ENCODE results near the gene OAT.
"Not testable (repeated sequence)": the region's sequence is repeated elsewhere in the genome, so short reads cannot be mapped to it uniquely, and the experiment has no call there.

The OAT gene

GRCh38 chr10:124375691-124376090 lies 43.0 kb downstream of the OAT start:
- DNase-seq: no peak

DNA sequence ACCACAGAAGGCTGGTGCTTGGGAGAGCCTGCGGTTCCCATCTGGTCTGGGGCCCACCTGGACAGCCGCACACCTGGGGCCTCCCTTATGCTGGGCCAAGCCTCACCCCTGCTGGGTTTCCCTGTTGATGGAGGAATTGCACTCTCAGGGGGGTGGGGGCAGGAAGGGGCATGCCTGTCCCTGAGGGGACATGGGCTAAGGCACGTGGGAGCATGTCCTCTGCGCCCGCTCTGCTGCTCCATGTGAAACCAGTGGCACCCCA lies 43.4 kb downstream of the OAT start:
- DNase-seq: no peak

- no peak for DNase-seq
Observed at GRCh38 chr10:124374535-124375352, 44.0 kb downstream of the OAT start.

DNA sequence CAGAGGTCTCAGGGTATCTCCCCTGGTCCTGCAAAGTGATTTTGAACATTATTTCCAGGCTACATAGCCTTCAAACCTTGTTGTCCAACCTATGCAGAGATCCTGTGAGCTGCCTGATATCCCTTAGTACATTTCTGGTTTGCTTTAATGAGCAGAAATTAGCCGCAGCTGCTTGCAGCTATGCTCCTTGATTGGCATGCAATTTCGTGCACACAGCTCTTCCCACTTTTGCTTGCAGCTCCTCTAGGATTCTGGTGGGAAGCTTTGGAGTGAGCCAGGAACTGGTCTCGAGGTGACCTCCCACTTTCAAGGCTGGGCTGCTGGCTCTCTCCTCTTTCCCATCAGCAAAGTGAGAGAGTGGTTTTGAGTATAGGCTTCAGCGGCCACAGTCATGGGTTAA lies 45.8 kb downstream of the OAT start:
- DNase-seq: no peak

- DNase-seq: no peak
Observed at GRCh38 chr10:124370426-124370825, 48.3 kb downstream of the OAT start.

- DNase-seq: no peak
Observed at GRCh38 chr10:124369986-124370385, 48.7 kb downstream of the OAT start.

DNA sequence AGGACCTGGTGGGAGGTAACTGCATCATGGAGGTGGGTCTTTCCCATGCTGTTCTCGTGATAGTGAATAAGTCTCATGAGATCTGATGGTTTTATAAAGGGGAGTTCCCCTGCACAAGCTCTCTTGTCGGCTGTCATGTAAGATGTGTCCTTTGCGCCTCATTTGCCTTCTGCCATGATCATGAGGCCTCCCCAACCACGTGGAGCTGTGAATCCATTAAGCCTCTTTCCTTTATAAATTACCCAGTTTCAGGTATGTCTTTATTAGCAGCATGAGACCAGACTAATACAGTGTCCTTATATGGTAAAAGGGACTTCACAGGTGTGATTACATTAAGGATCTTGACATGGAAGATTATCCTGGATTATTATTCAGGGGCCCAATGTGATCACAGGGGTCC lies 49.2 kb downstream of the OAT start:
- not testable (repeated sequence) for DNase-seq

DNA sequence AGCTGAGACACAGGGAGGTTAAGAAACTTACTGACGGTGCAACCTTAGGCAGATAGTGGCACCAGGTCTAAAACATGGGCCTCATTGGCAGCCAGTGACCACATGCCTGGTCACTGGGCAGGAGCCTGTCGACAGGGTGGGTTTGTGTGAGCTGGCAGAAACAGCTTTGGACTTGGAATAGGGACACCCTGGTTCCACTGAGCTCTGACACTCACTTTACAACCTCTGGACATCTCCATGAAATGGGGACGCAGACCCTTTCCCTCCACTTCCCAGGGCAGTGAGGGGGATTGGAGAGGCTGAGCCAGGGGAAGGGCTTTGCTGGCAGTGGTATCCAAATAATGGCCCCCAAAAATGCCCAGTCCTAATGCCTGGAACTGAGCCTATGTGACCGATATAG lies 49.7 kb downstream of the OAT start:
- no peak for DNase-seq

GRCh38 chr10:124367936-124368335 lies 50.8 kb downstream of the OAT start:
- DNase-seq: no peak

- no peak for DNase-seq
Observed at GRCh38 chr10:124367414-124367813, 51.3 kb downstream of the OAT start.

GRCh38 chr10:124366825-124367224 lies 51.9 kb downstream of the OAT start:
- DNase-seq: no peak

DNA sequence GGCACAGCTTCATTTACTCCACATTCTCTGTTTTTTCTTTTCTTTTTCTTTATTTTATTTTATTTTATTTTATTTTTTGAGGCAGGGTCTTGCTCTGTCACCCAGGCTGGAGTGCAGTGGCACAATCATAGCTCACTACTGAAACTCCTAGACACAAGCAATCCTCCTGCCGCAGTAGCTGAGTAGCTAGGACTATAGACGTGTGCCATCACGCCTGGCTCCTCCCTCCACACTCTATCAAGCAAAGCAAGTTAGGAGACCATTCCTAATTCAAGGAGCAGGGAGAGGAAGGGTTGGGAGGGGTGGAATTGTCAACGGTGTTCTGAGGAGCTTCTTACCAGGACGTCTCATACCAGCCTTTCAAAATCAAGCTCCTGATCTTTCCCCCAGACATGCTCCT lies 52.4 kb downstream of the OAT start:
- DNase-seq: no peak

GRCh38 chr10:124364674-124365073 lies 54.0 kb downstream of the OAT start:
- DNase-seq: no peak

- no peak for DNase-seq
Observed at GRCh38 chr10:124362568-124362967, 56.2 kb downstream of the OAT start.

GRCh38 chr10:124359336-124359832 lies 59.3 kb downstream of the OAT start:
- DNase-seq: no peak

DNA sequence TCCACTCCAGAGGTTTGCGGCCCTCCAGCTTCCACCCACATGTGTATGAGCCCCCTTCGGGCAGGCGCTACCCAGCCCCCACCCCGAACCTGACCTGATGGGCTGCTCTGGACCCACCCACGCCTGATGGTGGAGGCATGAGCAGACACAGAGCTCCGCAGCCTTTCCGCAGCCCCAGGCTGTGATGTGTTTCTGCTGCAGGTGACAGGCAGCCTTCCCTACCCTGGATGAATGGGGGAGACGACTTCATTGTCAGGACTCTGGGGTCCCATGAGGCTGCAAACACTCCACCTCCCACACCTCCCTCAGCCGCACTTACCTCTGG lies 61.2 kb downstream of the OAT start:
- no peak for DNase-seq

DNA sequence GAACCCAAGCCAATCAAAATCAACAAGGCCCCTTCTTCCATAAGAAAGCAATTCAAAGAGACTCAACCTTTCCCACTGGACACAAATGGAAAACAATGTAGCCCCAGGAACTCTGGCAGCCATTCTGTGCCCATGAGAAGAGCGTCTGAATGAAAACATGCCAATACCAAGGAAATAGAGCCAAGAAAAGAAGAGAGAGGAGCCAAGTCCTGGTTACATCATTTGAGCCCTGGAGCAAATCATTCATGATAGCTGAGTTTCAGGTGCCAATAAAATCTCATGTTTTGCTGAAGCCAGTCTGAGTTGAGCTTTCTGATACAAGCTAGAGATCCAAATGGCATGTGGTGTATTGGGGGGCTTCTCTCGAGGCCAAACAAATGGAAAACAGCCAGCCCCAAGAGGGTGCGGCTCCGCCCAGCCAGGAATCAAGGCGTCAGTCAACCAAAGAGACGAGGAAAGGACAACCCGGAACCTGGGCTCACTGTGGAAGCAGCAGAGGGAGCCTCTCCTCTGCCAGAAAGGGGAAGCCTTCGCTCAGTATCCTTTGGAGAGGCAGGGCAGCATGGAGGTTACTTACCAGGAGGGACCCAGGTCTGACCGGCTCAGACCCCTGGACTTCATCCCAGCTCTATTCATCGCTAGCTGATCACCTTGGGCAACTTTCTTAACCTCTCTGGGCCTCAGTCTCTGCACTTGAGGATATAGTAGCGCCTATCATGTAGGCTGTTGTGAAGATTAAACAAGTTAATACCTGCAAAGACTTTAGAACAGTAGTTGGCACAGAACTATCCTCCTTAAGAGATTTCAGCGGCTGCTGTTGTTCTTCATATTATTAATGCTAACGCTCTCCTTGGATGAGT lies 61.8 kb downstream of the OAT start:
- no peak for DNase-seq

- no peak for DNase-seq
Observed at GRCh38 chr10:124354411-124355382, 64.0 kb downstream of the OAT start.

DNA sequence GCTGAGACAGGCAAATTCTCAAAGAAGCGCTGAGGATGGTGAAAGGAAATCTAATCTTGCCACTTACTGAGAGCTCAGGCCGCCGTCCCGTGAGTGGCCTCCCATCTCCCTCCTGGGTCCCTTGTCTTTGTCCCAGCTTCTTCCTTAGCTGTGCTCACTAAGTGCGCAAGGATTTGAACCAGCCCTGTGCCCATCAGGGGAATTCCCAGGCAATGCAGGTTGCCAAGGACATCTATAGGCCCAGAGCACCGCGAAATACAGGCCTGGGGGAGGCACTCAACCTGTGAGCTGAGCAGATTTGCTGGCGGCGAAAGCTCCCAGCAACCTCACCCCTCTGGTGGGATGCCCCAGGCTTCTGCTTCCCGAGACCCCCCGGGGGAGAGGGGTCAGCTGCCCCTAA lies 64.8 kb downstream of the OAT start:
- DNase-seq: no peak

GRCh38 chr10:124353091-124353815 lies 65.5 kb downstream of the OAT start:
- no peak for DNase-seq

DNA sequence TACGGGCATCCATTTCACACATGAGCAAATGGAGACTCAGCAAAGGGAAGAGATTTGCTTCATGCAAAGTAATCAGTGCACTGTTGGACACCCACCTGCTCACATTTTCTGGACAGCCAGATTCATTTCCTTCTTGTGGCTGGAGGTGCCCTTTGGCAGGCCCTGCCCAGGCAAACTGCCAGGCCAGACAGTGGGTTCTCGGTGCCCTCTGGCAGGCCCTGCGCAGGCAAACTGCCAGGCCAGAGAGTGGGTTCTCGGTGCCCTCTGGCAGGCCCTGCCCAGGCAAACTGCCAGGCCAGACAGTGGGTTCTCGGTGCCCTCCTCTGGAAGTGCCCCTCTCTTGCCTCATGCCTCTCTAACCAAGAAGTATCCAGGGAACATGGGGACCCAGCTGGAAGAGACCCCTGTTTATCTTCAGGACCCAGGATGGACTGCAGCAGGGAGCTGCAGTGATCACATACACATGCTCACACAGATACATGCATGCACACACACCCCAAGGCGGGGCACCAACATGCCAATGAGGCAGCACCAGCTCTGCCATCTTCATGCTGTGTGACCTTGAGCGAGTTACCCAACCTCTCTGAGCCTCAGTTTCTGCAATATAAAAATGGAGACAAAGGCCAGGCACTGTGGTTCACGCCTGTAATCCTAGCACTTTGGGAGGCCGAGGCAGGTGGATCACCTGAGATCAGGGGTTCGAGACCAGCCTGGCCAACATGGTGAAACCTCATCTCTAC lies 67.1 kb downstream of the OAT start:
- DNase-seq: no peak

GRCh38 chr10:124350806-124351205 lies 67.9 kb downstream of the OAT start:
- no peak for DNase-seq
